ENCODE data around the gene KCNIP1.

- TF ChIP-seq CTCF (IDR thresholded peaks at IDR 0.05) (no peak), EP300 (IDR thresholded peaks at IDR 0.05; ENCODE audit: borderline replicate concordance in 1 of 2, low read depth in 1 of 2, low read length in 1 of 2) (no peak), NRF1 (IDR thresholded peaks at IDR 0.05; ENCODE audit: low read depth, low read length) (no peak), EZH2phosphoT487 (IDR thresholded peaks at IDR 0.05; ENCODE audit: borderline replicate concordance, low read depth) (no peak), REST (IDR thresholded peaks at IDR 0.05; ENCODE audit: low read depth, low read length) (no peak)
- TF ChIP-seq, protein P1, sequence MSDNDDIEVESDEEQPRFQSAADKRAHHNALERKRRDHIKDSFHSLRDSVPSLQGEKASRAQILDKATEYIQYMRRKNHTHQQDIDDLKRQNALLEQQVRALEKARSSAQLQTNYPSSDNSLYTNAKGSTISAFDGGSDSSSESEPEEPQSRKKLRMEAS (IDR thresholded peaks at IDR 0.05; ENCODE audit: low read depth): no peak
- TF ChIP-seq, protein P2, sequence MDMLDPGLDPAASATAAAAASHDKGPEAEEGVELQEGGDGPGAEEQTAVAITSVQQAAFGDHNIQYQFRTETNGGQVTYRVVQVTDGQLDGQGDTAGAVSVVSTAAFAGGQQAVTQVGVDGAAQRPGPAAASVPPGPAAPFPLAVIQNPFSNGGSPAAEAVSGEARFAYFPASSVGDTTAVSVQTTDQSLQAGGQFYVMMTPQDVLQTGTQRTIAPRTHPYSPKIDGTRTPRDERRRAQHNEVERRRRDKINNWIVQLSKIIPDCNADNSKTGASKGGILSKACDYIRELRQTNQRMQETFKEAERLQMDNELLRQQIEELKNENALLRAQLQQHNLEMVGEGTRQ (IDR thresholded peaks at IDR 0.05; ENCODE audit: borderline replicate concordance, low read depth, low read length): no peak
These were observed 39.3 kb upstream of the KCNIP1 start for GRCh38 chr5:170464280-170465127.

Data from SK-N-SH (cell line).